K562 (cell line): ENCODE measurements around the gene OBSCN. TPM values are rescaled to one million over a fixed set of nuclear protein-coding genes. Genes with fewer than 3 reads are reported as not detected.
A peak's percentile ranks its signal among the peaks of the same experiment; 100 is the strongest.

Source experiments
- ARHGAP35 ChIP-seq: fragments of 450-650 bp; IDR thresholded peaks from 2 replicates; pipeline ENCODE4 v1.6.1; 2018; ENCODE audit not compliant: partially characterized antibody
- ARID4B ChIP-seq: sonication (generic); formaldehyde crosslinking; IDR thresholded peaks from 2 replicates; pipeline ENCODE4 v1.8.0; 2022; ENCODE audit warnings: mild to moderate bottlenecking, missing genetic modification reagents
- HSF4 ChIP-seq: fragments of 250-450 bp; sonication (Bioruptor Pico); IDR thresholded peaks from 2 replicates; pipeline ENCODE4 v2.1.2; 2022; ENCODE audit warnings: mild to moderate bottlenecking, moderate library complexity, borderline replicate concordance
- IFI16 ChIP-seq: fragments of 250-450 bp; sonication (Bioruptor Pico); IDR thresholded peaks from 2 replicates; pipeline ENCODE4 v2.1.2; 2022; ENCODE audit warnings: mild to moderate bottlenecking, inconsistent platforms
- MTA1 ChIP-seq: fragments of 450-650 bp; IDR thresholded peaks from 2 replicates; pipeline ENCODE4 v1.6.1; 2017; ENCODE audit warnings: borderline replicate concordance
- NRF1 ChIP-seq, 2 experiments: fragments of 450-650 bp; IDR thresholded peaks in 1 of 2; conservative IDR thresholded peaks in 1 of 2; 2 replicates each; pipeline ENCODE4 v1.6.1; 2014; ENCODE audit warnings: mild to moderate bottlenecking in 2 of 2
- SAFB ChIP-seq: fragments of 200-400 bp; formaldehyde crosslinking; IDR thresholded peaks from 2 replicates; pipeline ENCODE4 v1.6.1; 2017; ENCODE audit warnings: low read depth, low read length, borderline replicate concordance
- SPI1 ChIP-seq: IDR thresholded peaks from 2 replicates; pipeline ENCODE4 v1.6.1; 2011; ENCODE audit warnings: low read depth, low read length, control low read depth, borderline replicate concordance
- SRSF9 ChIP-seq: fragments of 200-400 bp; formaldehyde crosslinking; IDR thresholded peaks from 2 replicates; pipeline ENCODE4 v1.6.1; 2017; ENCODE audit warnings: low read depth, low read length, borderline replicate concordance
- THAP7 ChIP-seq: fragments of 250-450 bp; sonication (Bioruptor Pico); IDR thresholded peaks from 2 replicates; pipeline ENCODE4 v1.5.0; 2021
- ZBTB2 ChIP-seq: fragments of 450-650 bp; IDR thresholded peaks from 2 replicates; pipeline ENCODE4 v1.6.1; 2016; ENCODE audit warnings: antibody characterized with exemption
- ZC3H8 ChIP-seq: fragments of 450-650 bp; IDR thresholded peaks from 2 replicates; pipeline ENCODE4 v1.6.1; 2017
- ZNF740 ChIP-seq, 3 experiments: fragments of 200-800 bp in 1 of 3; sonication (Bioruptor generic) in 1 of 3; sonication (generic) in 1 of 3; formaldehyde crosslinking in 1 of 3; IDR thresholded peaks; 2 replicates each; pipeline versions ENCODE4 v1.6.1 to v1.8.0; 2016 to 2022; ENCODE audit warnings: mild to moderate bottlenecking in 2 of 3, missing compliant biosample characterization in 2 of 3, missing genetic modification characterization in 2 of 3, missing genetic modification reagents in 1 of 3
- ZNF75A ChIP-seq: fragments of 450-650 bp; formaldehyde crosslinking; IDR thresholded peaks from 2 replicates; pipeline ENCODE4 v1.4.0; 2020; ENCODE audit warnings: mild to moderate bottlenecking
- ZZZ3 ChIP-seq: fragments of 450-650 bp; IDR thresholded peaks from 2 replicates; pipeline ENCODE4 v1.6.1; 2016; ENCODE audit warnings: antibody characterized with exemption, mild to moderate bottlenecking, moderate library complexity
- polyA plus RNA-seq, 8 experiments: library from polyadenylated mRNA; depleted of rRNA in 4 of 8; stranded (reverse) in 5 of 8; unstranded in 3 of 8; fragments of >200 nt; fragmentation: Nextera tagmentation in 2 of 8; fragmentation: Illumina TruSeq in 1 of 8; extraction: Ambion mirVana in 2 of 8; extraction: Trizol in 1 of 8; gene quantifications; 2 replicates each; pipeline versions ENCODE4 v1.2.1 to v1.2.3, GENCODE V29; 2011 to 2014; ENCODE audit warnings: inconsistent platforms in 1 of 8, missing spikeins in 1 of 8
- total RNA-seq, 7 experiments: library from RNA; depleted of rRNA in 6 of 7; stranded (reverse); fragments of >200 nt in 6 of 7; fragmentation: Illumina TruSeq in 2 of 7; extraction: Trizol in 2 of 7; gene quantifications; 2 replicates each; pipeline versions ENCODE4 v1.2.1 to v1.2.3, GENCODE V29; 2011 to 2021; ENCODE audit warnings: low replicate concordance in 1 of 7
- TF ChIP-seq, protein P1 (sequence below): fragments of 450-650 bp; formaldehyde crosslinking; IDR thresholded peaks from 2 replicates; pipeline ENCODE4 v1.4.0; 2020; ENCODE audit warnings: mild to moderate bottlenecking, moderate library complexity

OBSCN gene
- total and polyA plus RNA-seq, 9 of the 15 experiments (the other 6 are each of a cell fraction or from before 2014, with no cell fraction given): 0.18 to 19.7 (median 3.6) TPM

DNA sequence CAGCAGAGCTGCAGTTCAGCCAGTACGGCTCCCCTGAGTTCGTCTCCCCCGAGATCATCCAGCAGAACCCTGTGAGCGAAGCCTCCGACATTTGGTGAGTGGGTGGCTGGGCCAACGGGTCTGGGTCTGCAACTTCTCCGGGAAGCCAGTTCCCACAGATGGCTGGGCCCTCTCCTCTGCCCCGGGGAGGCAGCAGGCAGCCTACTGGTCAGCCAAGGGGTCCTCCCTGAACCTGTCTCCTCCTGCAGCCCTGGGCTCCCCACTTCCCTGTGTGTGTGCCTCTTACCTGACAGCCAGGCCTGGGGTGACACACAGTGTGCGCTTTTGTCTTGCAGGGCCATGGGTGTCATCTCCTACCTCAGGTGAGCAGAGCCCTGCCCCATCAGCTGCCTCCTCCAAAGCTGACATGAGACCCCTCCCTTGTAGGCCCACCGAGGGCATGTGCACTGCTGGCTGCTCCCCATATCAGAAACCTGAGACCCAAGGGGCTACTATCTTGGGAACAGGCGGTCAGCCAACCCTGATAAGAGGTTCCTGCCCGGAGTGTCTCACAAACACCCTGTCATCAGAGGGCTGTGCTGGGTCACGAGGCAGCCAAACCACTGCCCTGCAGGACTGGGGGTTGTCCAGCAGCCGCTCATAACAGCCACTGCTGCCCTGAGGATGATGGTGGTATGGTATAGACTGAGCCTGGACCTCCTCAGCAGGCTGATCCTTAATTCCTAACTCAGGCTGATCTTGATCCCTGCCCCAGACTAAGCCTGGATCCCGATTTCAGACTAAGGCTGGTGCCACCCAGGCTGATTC, 161.2 kb downstream of the OBSCN start (continued):
- TF ChIP-seq, protein P1, sequence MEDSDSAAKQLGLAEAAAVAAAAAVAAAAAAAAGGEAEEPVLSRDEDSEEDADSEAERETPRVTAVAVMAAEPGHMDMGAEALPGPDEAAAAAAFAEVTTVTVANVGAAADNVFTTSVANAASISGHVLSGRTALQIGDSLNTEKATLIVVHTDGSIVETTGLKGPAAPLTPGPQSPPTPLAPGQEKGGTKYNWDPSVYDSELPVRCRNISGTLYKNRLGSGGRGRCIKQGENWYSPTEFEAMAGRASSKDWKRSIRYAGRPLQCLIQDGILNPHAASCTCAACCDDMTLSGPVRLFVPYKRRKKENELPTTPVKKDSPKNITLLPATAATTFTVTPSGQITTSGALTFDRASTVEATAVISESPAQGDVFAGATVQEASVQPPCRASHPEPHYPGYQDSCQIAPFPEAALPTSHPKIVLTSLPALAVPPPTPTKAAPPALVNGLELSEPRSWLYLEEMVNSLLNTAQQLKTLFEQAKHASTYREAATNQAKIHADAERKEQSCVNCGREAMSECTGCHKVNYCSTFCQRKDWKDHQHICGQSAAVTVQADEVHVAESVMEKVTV: no peak
- TF ChIP-seq SRSF9: no peak
- no peak for TF ChIP-seq ZZZ3
- no peak for TF ChIP-seq ZC3H8
- TF ChIP-seq HSF4 (CRISPR knock-in tag): 0 out of 2 replicates have a peak, but pooled peaks have one; percentile 11
- peak; percentile 59 to 70 for TF ChIP-seq NRF1 (conservative IDR thresholded peaks at IDR 0.05 in 1 of 2, IDR thresholded peaks at IDR 0.05 in 1 of 2)
- TF ChIP-seq ARHGAP35: no peak
- TF ChIP-seq ZNF740 (CRISPR knock-in tag; IDR thresholded peaks at IDR 0.05): no peak; the same call in 1 of the 2 replicates
- TF ChIP-seq ZNF740 (tag; IDR thresholded peaks at IDR 0.05): no peak; a peak in 1 of 4 replicates
- TF ChIP-seq IFI16: no peak
- 0 out of 2 replicates have a peak, but pooled peaks have one; percentile 9 for TF ChIP-seq ZNF75A (CRISPR knock-in tag)
- TF ChIP-seq ZBTB2: peak; percentile 79
- TF ChIP-seq ARID4B (CRISPR knock-in tag): peak; percentile 64
- TF ChIP-seq THAP7 (CRISPR knock-in tag): no peak
- TF ChIP-seq SPI1: peak; percentile 13; the same call in 1 of the 2 replicates
- no peak for TF ChIP-seq SAFB
- peak; percentile 81 for TF ChIP-seq MTA1
